Hepatocyte (in vitro differentiated cells): ENCODE measurements around the gene RNF217. TPM values are rescaled to one million over a fixed set of nuclear protein-coding genes. Genes with fewer than 3 reads are reported as not detected.

Experiments
- DNase-seq: peaks from one replicate; pipeline ENCODE4 v3.0.0-alpha.2; 2016; ENCODE audit warnings: low spot score
- H2AFZ ChIP-seq: fragments of 200-600 bp; sonication (generic); 2 replicates; pipeline ENCODE4 v1.6.0; 2016; ENCODE audit warnings: antibody characterized with exemption, mild to moderate bottlenecking
- H3K27ac ChIP-seq: fragments of 200-600 bp; sonication (generic); 2 replicates; pipeline ENCODE4 v1.5.1; 2016; ENCODE audit warnings: mild to moderate bottlenecking
- H3K27me3 ChIP-seq: fragments of 200-600 bp; sonication (generic); 2 replicates; pipeline ENCODE4 v1.6.1; 2016
- H3K36me3 ChIP-seq: fragments of 200-600 bp; sonication (generic); replicated peaks from 2 replicates; pipeline ENCODE4 v1.5.1; 2016; ENCODE audit warnings: low read depth; ENCODE audit not compliant: insufficient read depth
- H3K4me1 ChIP-seq: fragments of 200-600 bp; sonication (generic); 2 replicates; pipeline ENCODE4 v1.5.1; 2016; ENCODE audit warnings: mild to moderate bottlenecking, moderate library complexity; ENCODE audit not compliant: insufficient read depth
- H3K4me2 ChIP-seq: fragments of 200-600 bp; sonication (generic); 2 replicates; pipeline ENCODE4 v1.6.0; 2016
- H3K4me3 ChIP-seq: fragments of 200-600 bp; sonication (generic); 2 replicates; pipeline ENCODE4 v1.5.1; 2016; ENCODE audit warnings: mild to moderate bottlenecking
- H3K79me2 ChIP-seq: fragments of 200-600 bp; sonication (generic); 2 replicates; pipeline ENCODE4 v1.6.0; 2017; ENCODE audit warnings: mild to moderate bottlenecking
- H3K9me2 ChIP-seq: fragments of 200-600 bp; sonication (generic); replicated peaks from 2 replicates; pipeline ENCODE4 v1.6.0; 2017; ENCODE audit warnings: mild to moderate bottlenecking; ENCODE audit not compliant: insufficient read depth
- H3K9me3 ChIP-seq: fragments of 200-600 bp; sonication (generic); 2 replicates; pipeline ENCODE4 v1.5.1; 2016; ENCODE audit warnings: low read depth, mild to moderate bottlenecking
- H4K20me1 ChIP-seq: fragments of 200-600 bp; sonication (generic); 2 replicates; pipeline ENCODE4 v1.6.0; 2016; ENCODE audit warnings: mild to moderate bottlenecking; ENCODE audit not compliant: insufficient read depth, poor library complexity, severe bottlenecking
- EZH2 ChIP-seq: fragments of 200-600 bp; sonication (generic); IDR thresholded peaks from 2 replicates; pipeline ENCODE4 v1.6.1; 2016; ENCODE audit warnings: antibody characterized with exemption, mild to moderate bottlenecking, borderline replicate concordance
- EZH2phosphoT487 ChIP-seq: fragments of 200-600 bp; sonication (generic); IDR thresholded peaks from one replicate; pipeline ENCODE4 v1.6.1; 2018; ENCODE audit warnings: antibody characterized with exemption, mild to moderate bottlenecking, low read depth, moderate library complexity; ENCODE audit not compliant: unreplicated experiment, severe bottlenecking
- WGBS: methylation state at CpG from one replicate; pipeline ENCODE4 v1.1.6; 2016; ENCODE audit warnings: low lambda C conversion rate; ENCODE audit errors: missing lambda C conversion rate; 5-methylcytosine and 5-hydroxymethylcytosine counted together
- polyA plus RNA-seq: library from polyadenylated mRNA; unstranded; fragments of >200 nt; fragmentation: Nextera tagmentation; extraction: Ambion mirVana; gene quantifications from 2 replicates; pipeline ENCODE4 v1.2.1, GENCODE V29; 2016
- total RNA-seq: library from RNA; depleted of rRNA; stranded (reverse); fragments of >200 nt; gene quantifications from 2 replicates; pipeline ENCODE4 v1.2.3, GENCODE V29; 2014
- TF ChIP-seq, protein P1 (sequence below): fragments of 200-600 bp; sonication (generic); IDR thresholded peaks from 2 replicates; pipeline ENCODE4 v1.5.1; 2016; ENCODE audit warnings: antibody characterized with exemption, mild to moderate bottlenecking; ENCODE audit not compliant: poor library complexity

The RNF217 gene
- total and polyA plus RNA-seq, 2 experiments from 2014 or later = 8.8 to 18.4 TPM

DNA sequence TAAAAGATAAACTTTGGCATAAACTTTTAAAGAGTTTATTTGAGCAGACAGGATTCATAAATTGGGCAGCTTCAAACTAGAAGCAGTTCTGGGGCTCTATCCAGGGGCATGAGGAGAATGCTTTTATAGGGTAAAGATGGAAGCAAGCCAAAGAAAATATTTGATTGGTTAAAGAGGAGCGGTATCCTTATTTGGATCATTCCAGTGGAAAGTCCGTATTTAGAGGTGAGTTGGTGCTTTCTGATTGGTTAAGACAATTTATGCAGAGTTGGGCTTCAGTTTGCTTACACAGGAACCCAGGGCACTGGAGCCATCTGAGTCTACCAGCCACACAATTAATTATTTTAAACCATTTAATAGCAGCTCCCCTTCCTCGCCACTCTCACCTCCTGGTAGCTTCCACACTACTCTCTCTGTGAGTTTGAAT is 37.9 kb upstream of the RNF217 start:
- Histone ChIP-seq H4K20me1 (no peaks in the 10 kb centered on the region), H3K4me3 (no peak overlapping the region), H2AFZ (no peak overlapping the region), H3K79me2 (no peaks in the 10 kb centered on the region), H3K27ac (no peak overlapping the region), H3K27me3 (no peaks in the 10 kb centered on the region), H3K9me3 (no peaks in the 10 kb centered on the region), H3K4me2 (no peak overlapping the region), H3K4me1 (no peaks in the 10 kb centered on the region), H3K36me3 (no peaks in the 10 kb centered on the region), H3K9me2 (no peaks in the 10 kb centered on the region)
- 53% methylated on average over 3 of the region's 3 CpGs for WGBS
- peak; percentile 22 for DNase-seq
- TF ChIP-seq EZH2phosphoT487 (no peak), EZH2 (no peak)
- TF ChIP-seq, protein P1, sequence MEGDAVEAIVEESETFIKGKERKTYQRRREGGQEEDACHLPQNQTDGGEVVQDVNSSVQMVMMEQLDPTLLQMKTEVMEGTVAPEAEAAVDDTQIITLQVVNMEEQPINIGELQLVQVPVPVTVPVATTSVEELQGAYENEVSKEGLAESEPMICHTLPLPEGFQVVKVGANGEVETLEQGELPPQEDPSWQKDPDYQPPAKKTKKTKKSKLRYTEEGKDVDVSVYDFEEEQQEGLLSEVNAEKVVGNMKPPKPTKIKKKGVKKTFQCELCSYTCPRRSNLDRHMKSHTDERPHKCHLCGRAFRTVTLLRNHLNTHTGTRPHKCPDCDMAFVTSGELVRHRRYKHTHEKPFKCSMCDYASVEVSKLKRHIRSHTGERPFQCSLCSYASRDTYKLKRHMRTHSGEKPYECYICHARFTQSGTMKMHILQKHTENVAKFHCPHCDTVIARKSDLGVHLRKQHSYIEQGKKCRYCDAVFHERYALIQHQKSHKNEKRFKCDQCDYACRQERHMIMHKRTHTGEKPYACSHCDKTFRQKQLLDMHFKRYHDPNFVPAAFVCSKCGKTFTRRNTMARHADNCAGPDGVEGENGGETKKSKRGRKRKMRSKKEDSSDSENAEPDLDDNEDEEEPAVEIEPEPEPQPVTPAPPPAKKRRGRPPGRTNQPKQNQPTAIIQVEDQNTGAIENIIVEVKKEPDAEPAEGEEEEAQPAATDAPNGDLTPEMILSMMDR = no peak

DNA sequence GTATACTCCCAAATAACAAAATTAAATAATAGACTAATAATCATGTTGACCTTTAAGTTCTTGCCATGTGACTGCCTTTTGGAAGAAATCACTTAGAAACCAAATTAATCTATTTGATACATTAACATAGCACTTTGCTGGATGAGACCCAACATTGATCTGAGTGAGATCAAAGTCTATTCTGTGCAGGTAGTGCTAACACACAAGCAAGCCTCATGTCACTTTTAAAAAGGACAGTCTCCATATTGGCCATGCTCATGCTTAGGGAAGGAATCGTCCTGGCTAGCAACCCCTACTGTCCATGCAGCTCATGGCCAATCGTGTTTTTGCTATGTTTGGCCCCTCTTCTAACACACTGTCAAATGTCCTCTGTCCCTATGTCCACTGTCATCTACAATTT is 35.8 kb upstream of the RNF217 start:
- Histone ChIP-seq H3K4me2 (no peak overlapping the region), H3K4me1 (no peaks in the 10 kb centered on the region), H3K27me3 (no peaks in the 10 kb centered on the region), H3K79me2 (no peaks in the 10 kb centered on the region), H3K9me2 (no peaks in the 10 kb centered on the region), H4K20me1 (no peaks in the 10 kb centered on the region), H3K36me3 (no peaks in the 10 kb centered on the region), H2AFZ (no peak overlapping the region), H3K4me3 (no peak overlapping the region), H3K9me3 (no peaks in the 10 kb centered on the region), H3K27ac (no peak overlapping the region)
- DNase-seq = no peak
- 90% methylated on average over 2 of the region's 2 CpGs for WGBS
- TF ChIP-seq, protein P1 = no peak
- TF ChIP-seq EZH2phosphoT487 = no peak
- no peak for TF ChIP-seq EZH2

DNA sequence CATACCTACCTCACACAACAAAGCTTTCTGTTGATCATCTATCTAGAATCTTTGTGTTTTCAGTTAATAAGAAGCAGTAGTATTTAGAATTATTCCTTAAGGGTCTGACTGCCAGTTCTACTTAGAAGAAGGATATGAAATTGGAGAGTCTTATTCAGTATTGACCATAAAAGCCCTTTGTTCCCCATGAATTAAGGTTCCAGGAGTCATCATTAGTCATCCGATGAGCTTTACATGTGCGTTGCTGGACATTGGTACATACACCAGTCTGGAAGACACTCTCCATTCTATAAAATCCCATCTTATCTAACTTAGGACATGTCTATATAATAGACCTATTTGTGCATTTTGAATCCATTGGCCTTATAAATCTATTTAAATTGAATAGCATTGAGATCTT is 34.4 kb upstream of the RNF217 start:
- Histone ChIP-seq H4K20me1 (no peaks in the 10 kb centered on the region), H3K4me1 (no peaks in the 10 kb centered on the region), H3K36me3 (no peaks in the 10 kb centered on the region), H3K4me3 (no peak overlapping the region), H3K27me3 (no peaks in the 10 kb centered on the region), H2AFZ (no peak overlapping the region), H3K9me2 (no peaks in the 10 kb centered on the region), H3K27ac (no peak overlapping the region), H3K4me2 (no peak overlapping the region), H3K79me2 (no peaks in the 10 kb centered on the region), H3K9me3 (no peaks in the 10 kb centered on the region)
- TF ChIP-seq EZH2phosphoT487 = no peak
- TF ChIP-seq, protein P1 = no peak
- no peak for TF ChIP-seq EZH2
- 91% methylated on average over 2 of the region's 2 CpGs for WGBS
- DNase-seq = no peak

DNA sequence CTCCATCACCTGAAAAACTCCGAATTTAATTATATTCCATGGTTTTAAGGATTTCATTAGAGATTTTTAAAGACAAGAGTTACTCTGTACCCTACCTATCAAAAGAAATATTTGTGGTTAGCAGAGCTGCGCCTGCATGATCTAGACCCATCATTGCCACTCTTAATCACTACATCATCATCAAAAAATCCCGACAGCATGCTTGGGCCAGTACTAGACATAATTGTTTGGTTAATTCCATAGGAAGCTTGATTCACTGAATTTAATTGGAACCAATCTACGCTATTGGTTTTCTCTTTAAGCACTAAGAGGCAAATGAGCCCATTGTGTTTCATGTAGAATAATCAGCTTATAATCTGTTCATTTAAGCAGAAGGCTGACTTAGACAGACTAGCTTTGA is 33.4 kb upstream of the RNF217 start:
- H3K27ac ChIP-seq = no peak overlapping the region
- no peaks in the 10 kb centered on the region for H3K4me1 ChIP-seq
- H3K9me2 ChIP-seq = no peaks in the 10 kb centered on the region
- no peaks in the 10 kb centered on the region for H4K20me1 ChIP-seq
- TF ChIP-seq, protein P1 = no peak
- no peak for TF ChIP-seq EZH2phosphoT487
- TF ChIP-seq EZH2 = no peak
- no peaks in the 10 kb centered on the region for H3K27me3 ChIP-seq
- DNase-seq = no peak
- 91% methylated on average over 4 of the region's 4 CpGs for WGBS
- no peak overlapping the region for H3K4me3 ChIP-seq
- H3K9me3 ChIP-seq = no peaks in the 10 kb centered on the region
- no peaks in the 10 kb centered on the region for H3K36me3 ChIP-seq
- no peaks in the 10 kb centered on the region for H3K79me2 ChIP-seq
- no peak overlapping the region for H3K4me2 ChIP-seq
- no peak overlapping the region for H2AFZ ChIP-seq
